ENCODE measurements around the gene RNF217.

RNF217 gene

DNA sequence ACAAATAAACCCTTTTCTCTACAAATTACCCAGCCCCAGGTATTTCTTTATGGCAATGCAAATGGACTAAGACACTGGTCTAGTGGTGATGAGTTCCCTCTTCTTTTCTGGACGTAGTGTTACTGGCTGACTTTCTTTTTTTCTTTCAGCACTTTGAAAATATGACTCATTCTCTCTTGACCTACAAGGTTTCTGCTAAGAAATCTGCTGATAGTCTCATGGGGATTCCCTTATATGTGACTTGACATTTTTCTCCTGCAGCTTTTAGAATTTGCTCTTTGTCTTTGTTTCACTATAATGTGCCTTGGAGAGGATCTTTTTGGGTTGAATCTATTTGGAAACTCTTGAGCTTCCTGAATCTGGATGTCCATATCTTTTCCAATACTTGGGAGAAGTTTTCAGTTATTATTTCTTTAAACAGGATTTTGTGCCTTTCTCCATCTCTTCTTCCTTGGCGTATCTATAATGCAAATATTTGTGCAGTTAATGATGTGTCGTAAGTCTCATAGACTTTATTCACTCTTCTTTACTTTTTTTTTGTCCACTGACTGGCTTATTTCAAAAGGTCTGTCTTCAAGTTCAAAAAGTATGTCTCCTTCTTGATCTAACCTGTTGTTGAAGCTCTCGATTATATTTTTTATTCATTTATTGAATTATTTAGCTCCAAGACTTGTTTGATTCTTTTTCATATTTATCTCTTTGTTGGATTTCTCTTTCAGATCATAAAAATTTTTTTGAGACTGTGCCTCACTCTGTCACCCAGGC lies 149.2 kb downstream of the RNF217 start:
- no peak overlapping the region for H3K4me3 ChIP-seq (ENCODE audit: low read depth, low read length)
- TF ChIP-seq, protein P1, sequence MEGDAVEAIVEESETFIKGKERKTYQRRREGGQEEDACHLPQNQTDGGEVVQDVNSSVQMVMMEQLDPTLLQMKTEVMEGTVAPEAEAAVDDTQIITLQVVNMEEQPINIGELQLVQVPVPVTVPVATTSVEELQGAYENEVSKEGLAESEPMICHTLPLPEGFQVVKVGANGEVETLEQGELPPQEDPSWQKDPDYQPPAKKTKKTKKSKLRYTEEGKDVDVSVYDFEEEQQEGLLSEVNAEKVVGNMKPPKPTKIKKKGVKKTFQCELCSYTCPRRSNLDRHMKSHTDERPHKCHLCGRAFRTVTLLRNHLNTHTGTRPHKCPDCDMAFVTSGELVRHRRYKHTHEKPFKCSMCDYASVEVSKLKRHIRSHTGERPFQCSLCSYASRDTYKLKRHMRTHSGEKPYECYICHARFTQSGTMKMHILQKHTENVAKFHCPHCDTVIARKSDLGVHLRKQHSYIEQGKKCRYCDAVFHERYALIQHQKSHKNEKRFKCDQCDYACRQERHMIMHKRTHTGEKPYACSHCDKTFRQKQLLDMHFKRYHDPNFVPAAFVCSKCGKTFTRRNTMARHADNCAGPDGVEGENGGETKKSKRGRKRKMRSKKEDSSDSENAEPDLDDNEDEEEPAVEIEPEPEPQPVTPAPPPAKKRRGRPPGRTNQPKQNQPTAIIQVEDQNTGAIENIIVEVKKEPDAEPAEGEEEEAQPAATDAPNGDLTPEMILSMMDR (IDR thresholded peaks at IDR 0.05; ENCODE audit: borderline replicate concordance, insufficient read depth, low read depth, low read length), result no peak

DNA sequence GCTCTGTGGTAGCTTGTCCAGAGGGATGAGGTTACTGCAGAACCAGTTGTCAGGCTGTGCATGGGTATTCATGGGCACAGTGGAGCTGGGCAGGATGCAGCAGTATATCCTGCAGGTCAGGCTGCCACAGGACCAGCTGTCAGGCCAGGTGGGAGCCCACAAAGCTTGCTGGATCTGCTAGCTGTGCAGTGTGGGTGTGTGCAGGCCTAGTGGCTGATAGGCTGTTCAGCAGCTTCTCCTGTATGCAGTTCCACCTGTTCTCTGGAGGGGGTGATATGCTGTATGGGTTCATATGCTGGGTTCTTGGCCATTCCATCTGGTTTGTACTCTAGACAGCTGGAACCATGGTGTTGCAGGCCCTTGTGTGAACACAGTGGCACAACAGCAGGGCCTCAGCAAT lies 150.7 kb downstream of the RNF217 start:
- TF ChIP-seq, protein P1 (IDR thresholded peaks at IDR 0.05; ENCODE audit: borderline replicate concordance, insufficient read depth, low read depth, low read length), result no peak

DNA sequence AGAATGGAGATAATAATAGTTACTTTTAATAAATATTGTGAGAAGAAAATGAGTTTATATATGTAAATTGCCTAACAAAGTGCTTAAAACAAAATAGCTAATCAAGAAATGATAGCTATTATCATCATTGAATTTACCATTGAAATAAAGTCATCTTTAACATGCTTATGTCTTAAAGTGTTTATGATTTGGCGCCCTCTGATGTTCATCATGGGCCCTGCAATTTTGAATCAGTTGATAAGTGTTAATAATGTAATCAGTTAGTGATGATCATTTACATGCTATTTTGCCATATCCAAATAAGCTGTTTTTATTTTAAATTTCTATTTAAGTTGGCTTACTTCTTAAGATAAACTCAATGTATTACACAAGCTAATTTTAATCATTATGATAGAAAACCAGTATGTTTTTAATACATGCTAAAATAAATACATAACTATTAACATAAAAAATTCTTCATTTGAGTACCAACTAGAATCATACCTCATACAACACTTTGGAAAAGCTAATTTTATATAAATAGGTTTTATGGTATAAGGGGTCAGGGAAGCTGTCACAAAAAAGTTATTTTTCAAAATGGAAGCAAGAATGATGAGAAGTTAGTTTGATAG lies 152.1 kb downstream of the RNF217 start:
- TF ChIP-seq, protein P1 (IDR thresholded peaks at IDR 0.05; ENCODE audit: borderline replicate concordance, insufficient read depth, low read depth, low read length), result peak; percentile 40; the same call in 1 of the 2 replicates
- H3K4me3 ChIP-seq (ENCODE audit: low read depth, low read length), result no peak overlapping the region

More for the DNA sequence above, 150.7 kb downstream of the RNF217 start:
- H3K4me3 ChIP-seq (ENCODE audit: low read depth, low read length), result no peak overlapping the region

DNA sequence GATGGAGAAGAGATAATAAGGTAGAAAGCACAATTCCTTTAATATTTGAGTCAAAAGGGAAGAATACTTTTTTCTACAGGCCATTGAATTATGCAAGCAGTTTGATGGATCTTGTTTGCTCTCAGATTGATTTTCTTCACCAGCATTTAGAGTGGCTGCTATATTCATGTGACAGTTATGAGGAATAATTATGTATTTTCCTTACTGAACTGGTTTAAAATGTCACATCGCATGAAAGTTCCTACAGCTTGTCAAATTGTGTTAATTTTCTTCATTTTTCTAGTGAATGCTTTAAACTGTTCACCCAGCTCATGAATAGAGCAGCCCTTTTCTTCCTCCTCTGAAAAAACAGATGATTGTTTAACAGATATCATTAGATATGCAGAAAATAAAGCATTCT lies 153.9 kb downstream of the RNF217 start:
- TF ChIP-seq, protein P1 (IDR thresholded peaks at IDR 0.05; ENCODE audit: borderline replicate concordance, insufficient read depth, low read depth, low read length), result no peak
- H3K4me3 ChIP-seq (ENCODE audit: low read depth, low read length), result no peak overlapping the region

DNA sequence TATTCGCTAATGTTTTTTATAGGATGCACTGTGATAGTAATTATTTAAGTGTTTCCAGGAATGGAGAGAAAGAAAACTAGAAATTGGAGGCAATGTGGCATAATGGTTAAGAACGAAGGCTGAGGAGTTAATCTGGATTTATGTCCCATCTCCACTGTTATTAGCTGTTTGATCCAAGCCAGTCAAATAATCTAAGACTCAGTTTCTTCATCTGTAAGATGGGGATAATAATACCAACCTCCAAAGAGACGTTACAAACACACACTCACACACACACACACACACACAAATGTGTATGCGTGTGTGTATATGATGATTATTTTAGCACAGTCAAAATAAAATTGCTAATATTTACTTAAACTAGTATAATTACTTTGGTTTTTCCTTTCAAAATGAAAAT lies 154.5 kb downstream of the RNF217 start:
- no peak overlapping the region for H3K4me3 ChIP-seq (ENCODE audit: low read depth, low read length)
- TF ChIP-seq, protein P1 (IDR thresholded peaks at IDR 0.05; ENCODE audit: borderline replicate concordance, insufficient read depth, low read depth, low read length), result no peak

DNA sequence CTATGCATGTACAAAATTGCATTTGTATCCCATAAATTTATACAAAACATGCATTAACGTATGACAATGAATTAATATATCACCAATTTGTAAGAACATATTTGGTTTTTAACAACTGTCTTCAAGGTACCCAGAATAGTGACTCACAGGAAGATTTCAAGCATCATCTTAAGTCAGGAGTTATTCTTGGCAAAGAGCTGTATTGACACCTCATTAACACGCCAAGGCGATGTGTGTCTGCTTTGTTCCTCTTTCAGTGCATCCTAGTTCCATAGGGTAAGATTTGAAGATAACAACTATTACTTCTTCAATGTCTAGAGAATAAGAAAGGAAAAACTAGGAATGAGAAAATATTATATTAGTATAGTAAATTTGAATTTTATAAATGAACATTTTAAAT lies 155.6 kb downstream of the RNF217 start:
- H3K4me3 ChIP-seq (ENCODE audit: low read depth, low read length), result no peak overlapping the region
- TF ChIP-seq, protein P1 (IDR thresholded peaks at IDR 0.05; ENCODE audit: borderline replicate concordance, insufficient read depth, low read depth, low read length), result no peak

Measured in GM12875 (cell line).